NCI-H460 (cell line): ENCODE results near the gene PRTN3. TPM values are rescaled to one million over a fixed set of nuclear protein-coding genes. Genes with fewer than 3 reads are reported as not detected.

Experiments used
- DNase-seq: peaks from one replicate; pipeline ENCODE4 v3.0.0-alpha.2; 2016; ENCODE audit warnings: low read depth; ENCODE audit errors: extremely low read depth
- small RNA-seq, 2 experiments: library from RNA; depleted of rRNA; stranded (forward); fragments of <200 nt; gene quantifications; one replicate each; pipeline ENCODE3, GENCODE V24; 2014
- total RNA-seq: library from RNA; depleted of rRNA; stranded (reverse); fragments of >200 nt; shearing (Covaris generic); gene quantifications from 2 replicates; pipeline ENCODE4 v1.2.3, GENCODE V29; 2014; rRNA removed

PRTN3 gene
- total RNA-seq, 1 experiment from 2014 or later, result 0.50 TPM

DNA sequence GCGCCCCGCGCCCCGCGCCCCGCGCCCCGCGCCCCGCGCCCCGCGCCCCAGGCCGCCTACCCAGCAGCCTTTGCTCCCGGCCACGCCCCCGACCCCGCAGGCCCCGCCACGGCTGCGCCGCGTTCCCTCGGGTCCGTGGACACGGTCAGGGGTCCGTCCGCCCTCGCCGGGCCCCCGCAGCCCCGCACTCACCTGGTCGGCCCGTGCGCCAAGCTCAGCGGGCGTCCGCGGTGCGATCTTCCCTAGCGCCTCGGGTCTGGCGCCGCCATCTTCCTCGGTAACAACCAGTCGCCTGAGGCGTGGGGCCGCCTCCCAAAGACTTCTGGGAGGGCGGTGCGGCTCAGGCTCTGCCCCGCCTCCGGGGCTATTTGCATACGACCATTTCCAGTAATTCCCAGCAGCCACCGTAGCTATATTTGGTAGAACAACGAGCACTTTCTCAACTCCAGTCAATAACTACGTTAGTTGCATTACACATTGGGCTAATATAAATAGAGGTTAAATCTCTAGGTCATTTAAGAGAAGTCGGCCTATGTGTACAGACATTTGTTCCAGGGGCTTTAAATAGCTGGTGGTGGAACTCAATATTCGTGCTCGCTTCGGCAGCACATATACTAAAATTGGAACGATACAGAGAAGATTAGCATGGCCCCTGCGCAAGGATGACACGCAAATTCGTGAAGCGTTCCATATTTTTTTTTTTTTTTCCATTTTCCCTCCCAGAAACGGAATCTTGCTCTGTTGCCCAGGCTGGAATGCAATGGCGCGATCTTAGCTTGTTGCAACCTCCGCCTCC lies 52.3 kb downstream of the PRTN3 start, which contains the start of the genes MED16 and RNU6-9:
Gene MED16, minus strand, starts transcription at position 294 of the 796 bp plus-strand sequence. CDS start 2,056 bp downstream, outside the sequence.
Gene RNU6-9, plus strand, starts transcription at position 591 of the 796 bp plus-strand sequence.
- DNase-seq, result peak; percentile 87

DNA sequence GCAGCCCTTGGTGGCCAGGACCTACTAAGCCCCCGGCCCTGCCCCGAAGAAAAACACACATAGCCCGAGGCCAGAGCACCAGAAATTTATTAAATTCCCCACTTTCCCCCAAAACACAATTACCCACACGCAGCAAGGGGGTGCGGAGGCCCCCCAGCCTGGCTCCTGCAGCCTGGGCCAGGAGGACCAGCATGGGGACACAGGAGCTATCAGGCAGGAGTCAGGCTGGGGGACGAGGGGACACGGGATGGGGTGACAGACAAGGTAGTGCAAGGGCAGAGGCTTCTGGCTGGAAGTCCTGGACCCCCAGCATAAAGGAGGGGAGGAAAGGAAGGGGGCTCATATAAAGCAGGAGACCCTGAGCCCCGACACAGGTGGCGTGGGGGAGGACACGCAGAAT lies 55.6 kb downstream of the PRTN3 start:
- no peak for DNase-seq

GRCh38 chr19:896999-897398 lies 56.2 kb downstream of the PRTN3 start:
- DNase-seq, result no peak

DNA sequence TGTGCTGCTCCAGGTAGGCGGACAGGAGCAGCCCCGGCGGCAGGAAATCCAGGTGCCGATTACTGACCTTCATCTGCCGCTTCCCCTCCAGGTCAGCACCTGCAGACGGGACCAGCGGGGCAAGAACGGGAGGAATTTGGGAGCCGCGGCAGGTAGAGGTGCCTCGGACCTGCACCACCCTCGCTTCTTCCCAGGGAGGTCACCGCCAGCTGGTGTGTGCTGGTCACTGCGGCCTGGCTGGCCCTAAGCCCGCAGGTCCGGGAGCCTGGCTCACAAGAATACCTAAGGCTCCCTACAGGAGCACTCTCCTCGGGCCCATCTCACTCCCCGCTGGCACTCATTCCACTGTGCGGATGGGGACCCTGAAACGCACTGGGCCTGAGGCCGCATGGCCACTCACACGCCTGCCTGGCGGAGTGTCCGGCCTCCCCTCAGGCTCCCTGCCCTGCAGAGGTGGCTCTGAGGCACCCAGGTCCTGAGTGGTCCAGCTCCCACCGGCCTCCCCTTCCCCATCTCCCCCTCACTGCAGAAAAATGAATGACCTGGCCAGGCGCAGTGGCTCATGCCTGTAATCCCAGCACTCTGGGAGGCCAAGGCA lies 56.7 kb downstream of the PRTN3 start:
- no peak for DNase-seq

Small RNA genes lying within 50 kb of the gene (small RNA-seq; reads per million reads assigned to genes)
- gene MIR3187, result 0 reads per million in 2 experiments
- gene RNU6-9, result 0.35 to 1.2 reads per million in 2 experiments

Other genes starting within 250 kb of the PRTN3 start
- 25.0 and 29.9 TPM in 2 replicates for gene POLRMT, start 207.5 kb upstream of the PRTN3 start, total RNA-seq
- not detected in 2 replicates for gene FGF22, start 201.1 kb upstream of the PRTN3 start, total RNA-seq
- 27.0 and 33.5 TPM in 2 replicates for gene RNF126, start 177.8 kb upstream of the PRTN3 start, total RNA-seq
- gene FSTL3, start 164.6 kb upstream of the PRTN3 start, total RNA-seq, result 43.3 and 51.7 TPM in 2 replicates
- gene PRSS57, start 145.5 kb upstream of the PRTN3 start, total RNA-seq, result not detected in 2 replicates
- gene PALM, start 132.1 kb upstream of the PRTN3 start, total RNA-seq, result 4.2 and 7.6 TPM in 2 replicates
- 24.1 and 30.1 TPM in 2 replicates for gene MISP, start 89.9 kb upstream of the PRTN3 start, total RNA-seq
- gene PTBP1, start 43.5 kb upstream of the PRTN3 start, total RNA-seq, result 236 and 249 TPM in 2 replicates
- 2.6 and 3.0 TPM in 2 replicates for gene PLPPR3, start 19.0 kb upstream of the PRTN3 start, total RNA-seq
- 0.35 TPM in 1 of 2 replicates, not detected in the other for gene AZU1, start 13.2 kb upstream of the PRTN3 start, total RNA-seq
- 0.40 TPM in 1 of 2 replicates, not detected in the other for gene ELANE, start 11.3 kb downstream of the PRTN3 start, total RNA-seq
- gene CFD, start 18.7 kb downstream of the PRTN3 start, total RNA-seq, result 9.2 and 14.1 TPM in 2 replicates
- 10.3 and 12.3 TPM in 2 replicates for gene MED16, start 52.2 kb downstream of the PRTN3 start, total RNA-seq
- gene RNU6-9, start 52.5 kb downstream of the PRTN3 start, total RNA-seq, result not detected in 2 replicates
- 28.6 and 35.1 TPM in 2 replicates for gene R3HDM4, start 72.2 kb downstream of the PRTN3 start, total RNA-seq
- not detected in 2 replicates for gene KISS1R, start 76.3 kb downstream of the PRTN3 start, total RNA-seq
- 4.9 and 5.4 TPM in 2 replicates for gene ARID3A, start 85.0 kb downstream of the PRTN3 start, total RNA-seq
- 54.0 and 59.4 TPM in 2 replicates for gene WDR18, start 143.3 kb downstream of the PRTN3 start, total RNA-seq
- gene GRIN3B, start 159.4 kb downstream of the PRTN3 start, total RNA-seq, result not detected in 2 replicates
- 89.3 and 95.8 TPM in 2 replicates for gene TMEM259, start 180.1 kb downstream of the PRTN3 start, total RNA-seq
- gene RNU6-2, start 180.5 kb downstream of the PRTN3 start, total RNA-seq, result not detected in 2 replicates
- gene CNN2, start 185.6 kb downstream of the PRTN3 start, total RNA-seq, result 22.2 and 27.5 TPM in 2 replicates
- 14.0 and 20.0 TPM in 2 replicates for gene ABCA7, start 199.1 kb downstream of the PRTN3 start, total RNA-seq
- gene ARHGAP45, start 226.2 kb downstream of the PRTN3 start, total RNA-seq, result 0.92 and 2.5 TPM in 2 replicates